GM18868 (cell line): ENCODE measurements around the gene BICDL2.

ENCODE experiments used
- ATAC-seq: cut with Tn5 transposase; IDR thresholded peaks from one replicate; pipeline ENCODE4 v1.9.1; 2021; ENCODE audit warnings: mild to moderate bottlenecking, moderate library complexity; ENCODE audit not compliant: unreplicated experiment

Gene BICDL2

GRCh38 chr16:3026003-3026378 is 10.8 kb downstream of the BICDL2 start:
- ATAC-seq: no peak

- ATAC-seq: no peak
Observed at GRCh38 chr16:3025032-3026002, 11.4 kb downstream of the BICDL2 start.

- peak; percentile 78 for ATAC-seq
Observed at GRCh38 chr16:3023669-3024478, 12.9 kb downstream of the BICDL2 start, which contains the start of the genes HCFC1R1 and THOC6. Gene HCFC1R1 (minus strand): TSS chr16:3023942. CDS start chr16:3023941, 1 bp downstream. Gene THOC6 (plus strand): TSS chr16:3024035. CDS start chr16:3024327, 292 bp downstream.

DNA sequence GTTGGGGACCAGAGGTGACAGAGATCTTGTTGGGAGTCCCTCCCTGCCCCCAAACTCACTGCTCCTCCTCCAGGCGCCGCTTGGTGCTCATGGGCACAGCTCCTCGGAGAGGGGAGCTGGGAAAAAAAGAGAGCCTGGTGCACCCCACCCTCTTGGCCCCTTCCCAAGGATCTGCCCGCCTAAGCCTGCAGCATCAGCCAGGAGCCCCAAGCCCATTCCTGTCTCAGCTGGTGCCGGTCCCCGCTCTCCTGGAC is 13.4 kb downstream of the BICDL2 start:
- ATAC-seq: no peak

GRCh38 chr16:3022684-3023414 is 13.9 kb downstream of the BICDL2 start:
- ATAC-seq: no peak

DNA sequence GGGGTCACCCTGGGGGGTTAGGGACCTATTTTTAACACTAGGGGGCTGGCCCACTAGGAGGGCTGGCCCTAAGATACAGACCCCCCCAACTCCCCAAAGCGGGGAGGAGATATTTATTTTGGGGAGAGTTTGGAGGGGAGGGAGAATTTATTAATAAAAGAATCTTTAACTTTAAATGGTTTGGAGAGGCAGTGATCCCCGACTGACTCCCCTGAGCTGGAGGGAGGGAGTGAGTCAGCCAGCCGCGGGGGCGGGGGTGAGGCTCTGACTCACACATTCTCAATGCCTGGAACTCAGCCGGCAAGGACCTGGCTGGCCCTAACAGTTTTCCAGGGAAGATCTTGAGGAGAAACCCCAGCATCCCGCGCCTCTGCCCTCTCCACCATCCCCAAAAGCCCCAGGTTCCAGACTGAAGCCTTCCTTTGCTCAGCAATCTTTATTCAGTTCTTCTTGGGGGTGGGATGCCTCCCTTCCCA is 14.5 kb downstream of the BICDL2 start:
- no peak for ATAC-seq

DNA sequence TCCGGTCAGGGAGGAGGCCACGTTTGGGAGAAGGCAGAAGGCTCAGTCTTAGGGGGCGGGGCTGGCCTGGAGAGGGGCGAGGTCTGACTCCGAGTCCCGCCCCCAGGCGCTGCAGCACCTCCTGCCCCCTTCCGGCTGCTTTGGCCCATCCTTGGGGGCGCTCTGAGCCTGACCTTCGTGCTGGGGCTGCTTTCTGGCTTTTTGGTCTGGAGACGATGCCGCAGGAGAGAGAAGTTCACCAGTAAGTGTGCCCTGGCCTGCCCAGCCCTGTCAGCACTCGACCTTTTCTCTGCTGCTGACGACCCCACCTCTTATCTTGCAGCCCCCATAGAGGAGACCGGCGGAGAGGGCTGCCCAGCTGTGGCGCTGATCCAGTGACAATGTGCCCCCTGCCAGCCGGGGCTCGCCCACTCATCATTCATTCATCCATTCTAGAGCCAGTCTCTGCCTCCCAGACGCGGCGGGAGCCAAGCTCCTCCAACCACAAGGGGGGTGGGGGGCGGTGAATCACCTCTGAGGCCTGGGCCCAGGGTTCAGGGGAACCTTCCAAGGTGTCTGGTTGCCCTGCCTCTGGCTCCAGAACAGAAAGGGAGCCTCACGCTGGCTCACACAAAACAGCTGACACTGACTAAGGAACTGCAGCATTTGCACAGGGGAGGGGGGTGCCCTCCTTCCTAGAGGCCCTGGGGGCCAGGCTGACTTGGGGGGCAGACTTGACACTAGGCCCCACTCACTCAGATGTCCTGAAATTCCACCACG is 15.1 kb downstream of the BICDL2 start:
- no peak for ATAC-seq

GRCh38 chr16:3020604-3021448 is 15.9 kb downstream of the BICDL2 start:
- no peak for ATAC-seq

DNA sequence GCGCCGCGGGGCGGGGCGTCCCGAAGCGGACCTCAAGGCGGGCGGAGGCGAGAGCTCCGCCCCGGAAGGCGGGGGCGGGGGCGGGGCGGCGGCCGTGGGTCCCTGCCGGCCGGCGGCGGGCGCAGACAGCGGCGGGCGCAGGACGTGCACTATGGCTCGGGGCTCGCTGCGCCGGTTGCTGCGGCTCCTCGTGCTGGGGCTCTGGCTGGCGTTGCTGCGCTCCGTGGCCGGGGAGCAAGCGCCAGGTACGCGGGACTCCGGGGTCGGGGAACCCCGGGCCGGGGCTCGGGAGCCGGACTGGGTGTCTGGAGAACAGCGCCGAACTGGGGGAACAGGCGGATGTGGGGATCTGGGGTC is 16.5 kb downstream of the BICDL2 start, which contains the start of gene TNFRSF12A:
TSS of gene TNFRSF12A (plus strand) at position 122 of the 357 bp plus-strand sequence. CDS start at position 152, 30 bp downstream.
- ATAC-seq: no peak

DNA sequence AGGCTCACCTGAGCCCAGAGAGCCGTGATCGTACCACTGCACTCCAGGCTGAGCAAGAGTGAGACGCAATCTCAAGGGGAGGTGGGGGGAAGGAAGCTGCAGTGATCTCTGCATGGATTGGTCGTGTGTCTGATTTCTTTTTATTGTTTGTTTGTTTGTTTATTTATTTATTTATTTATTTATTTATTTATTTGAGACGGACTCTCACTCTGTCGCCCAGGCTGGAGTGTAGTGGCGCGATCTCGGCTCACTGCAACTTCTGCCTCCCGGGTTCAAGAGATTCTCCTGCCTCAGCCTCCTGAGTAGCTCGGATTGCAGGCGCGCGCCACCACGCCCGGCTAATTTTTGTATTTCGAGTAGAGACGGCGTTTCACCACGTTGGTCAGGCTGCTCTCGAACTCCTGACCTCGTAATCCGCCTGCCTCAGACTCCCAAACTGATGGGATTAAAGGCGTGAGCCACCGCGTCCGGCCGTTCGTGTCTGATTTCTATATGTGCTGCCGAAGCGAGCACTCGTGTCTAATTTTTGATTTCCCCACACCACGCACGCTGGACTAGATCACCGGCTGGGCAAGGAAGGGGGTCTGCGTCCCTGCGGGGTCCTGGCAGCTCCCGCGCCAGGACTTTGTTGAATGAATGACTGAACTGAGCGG is 17.0 kb downstream of the BICDL2 start:
- no peak for ATAC-seq

GRCh38 chr16:3017794-3018506 is 18.8 kb downstream of the BICDL2 start, which contains the start of gene CLDN6:
Gene CLDN6 (minus strand): TSS chr16:3018183. CDS start chr16:3016021, 2,162 bp downstream.
- no peak for ATAC-seq

GRCh38 chr16:3017344-3017743 is 19.4 kb downstream of the BICDL2 start:
- no peak for ATAC-seq

DNA sequence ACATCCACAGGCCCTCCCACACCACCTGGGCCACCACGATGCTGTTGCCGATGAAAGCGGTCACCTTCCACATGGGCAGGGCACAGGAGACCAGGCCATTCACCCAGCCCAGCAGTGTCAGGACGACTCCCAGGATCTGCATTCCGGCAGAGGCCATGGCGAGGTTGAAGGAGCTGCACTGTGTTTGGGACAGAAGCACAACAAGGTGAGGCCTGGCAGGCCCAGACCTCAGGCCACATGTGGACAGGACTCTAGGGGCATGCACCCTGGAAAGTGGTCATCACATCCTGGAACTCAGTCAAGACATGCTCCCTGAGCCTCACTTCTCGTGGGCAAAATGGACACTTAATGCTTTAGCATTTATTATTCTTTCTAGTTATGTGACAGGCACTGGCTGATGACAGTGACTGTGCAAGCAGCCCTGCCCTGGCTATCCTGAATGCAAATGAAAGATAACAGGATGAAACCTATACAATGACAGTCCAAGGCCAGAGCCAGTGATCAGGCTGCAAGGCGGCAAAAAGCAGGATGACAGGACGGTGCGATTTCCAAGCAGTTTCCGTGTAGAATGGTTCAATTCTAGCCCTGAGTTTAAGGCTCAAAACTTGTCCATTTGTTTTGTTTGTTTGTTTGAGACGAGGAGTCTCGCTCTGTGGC is 20.8 kb downstream of the BICDL2 start:
- no peak for ATAC-seq

- ATAC-seq: no peak
Observed at GRCh38 chr16:3014971-3015370, 21.8 kb downstream of the BICDL2 start.

- no peak for ATAC-seq
Observed at GRCh38 chr16:3013998-3014690, 22.6 kb downstream of the BICDL2 start.

- no peak for ATAC-seq
Observed at GRCh38 chr16:3013491-3013951, 23.2 kb downstream of the BICDL2 start.
